Hematopoietic multipotent progenitor cell treated with erythropoietin and hydrocortisone succinate and interleukin-3 and kit ligand, for 6 days (in vitro differentiated cells): ENCODE measurements around the gene TTYH3.
A peak's percentile ranks its signal among the peaks of the same experiment; 100 is the strongest.
"Not testable (repeated sequence)": the region's sequence is repeated elsewhere in the genome, so short reads cannot be mapped to it uniquely, and the experiment has no call there.

Source experiments
- DNase-seq: peaks from one replicate; pipeline ENCODE4 v3.0.0-alpha.2; 2015

Gene TTYH3, protein sequence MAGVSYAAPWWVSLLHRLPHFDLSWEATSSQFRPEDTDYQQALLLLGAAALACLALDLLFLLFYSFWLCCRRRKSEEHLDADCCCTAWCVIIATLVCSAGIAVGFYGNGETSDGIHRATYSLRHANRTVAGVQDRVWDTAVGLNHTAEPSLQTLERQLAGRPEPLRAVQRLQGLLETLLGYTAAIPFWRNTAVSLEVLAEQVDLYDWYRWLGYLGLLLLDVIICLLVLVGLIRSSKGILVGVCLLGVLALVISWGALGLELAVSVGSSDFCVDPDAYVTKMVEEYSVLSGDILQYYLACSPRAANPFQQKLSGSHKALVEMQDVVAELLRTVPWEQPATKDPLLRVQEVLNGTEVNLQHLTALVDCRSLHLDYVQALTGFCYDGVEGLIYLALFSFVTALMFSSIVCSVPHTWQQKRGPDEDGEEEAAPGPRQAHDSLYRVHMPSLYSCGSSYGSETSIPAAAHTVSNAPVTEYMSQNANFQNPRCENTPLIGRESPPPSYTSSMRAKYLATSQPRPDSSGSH

DNA sequence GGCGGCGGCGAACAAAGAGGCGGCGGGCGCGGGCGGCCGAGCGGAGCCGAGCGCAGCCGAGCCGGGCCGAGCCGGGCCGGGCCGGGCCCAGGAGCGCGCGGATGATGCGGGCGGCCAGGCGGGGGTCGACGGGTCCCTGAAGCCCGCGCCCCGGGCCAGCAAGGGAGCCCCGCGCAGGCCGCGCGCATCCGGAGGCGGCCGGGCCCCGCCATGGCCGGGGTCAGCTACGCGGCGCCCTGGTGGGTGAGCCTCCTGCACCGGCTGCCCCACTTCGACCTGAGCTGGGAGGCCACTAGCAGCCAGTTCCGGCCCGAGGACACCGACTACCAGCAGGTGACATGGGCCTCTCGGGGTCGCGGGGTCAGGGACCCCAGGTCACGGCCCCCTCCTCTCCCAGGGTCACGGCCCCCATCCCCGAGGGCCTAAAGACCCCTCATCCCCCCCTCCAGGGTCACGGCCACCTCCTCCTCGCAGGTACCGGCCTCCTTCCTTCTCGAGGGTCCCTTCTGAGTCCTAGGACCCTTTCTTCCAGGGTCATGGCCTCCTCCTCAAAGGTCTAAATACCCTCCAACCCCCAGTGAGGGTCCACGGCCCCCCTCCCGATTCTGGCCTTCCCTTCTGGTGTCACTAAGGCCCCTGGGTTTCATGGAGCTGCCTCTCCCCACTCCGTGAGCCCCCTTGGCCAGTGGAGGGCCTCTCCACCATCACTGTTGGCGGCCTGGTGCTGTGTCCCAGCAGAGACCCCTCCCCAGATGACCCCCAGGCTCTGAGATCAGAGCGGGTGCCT, at the start of gene TTYH3:
TSS of gene TTYH3 (plus strand) at position 41 of the 787 bp plus-strand sequence. CDS start at position 211, 170 bp downstream.
- peak; percentile 29 for DNase-seq

GRCh38 chr7:2582006-2582735, 49.6 kb upstream of the TTYH3 start:
- DNase-seq: no peak

DNA sequence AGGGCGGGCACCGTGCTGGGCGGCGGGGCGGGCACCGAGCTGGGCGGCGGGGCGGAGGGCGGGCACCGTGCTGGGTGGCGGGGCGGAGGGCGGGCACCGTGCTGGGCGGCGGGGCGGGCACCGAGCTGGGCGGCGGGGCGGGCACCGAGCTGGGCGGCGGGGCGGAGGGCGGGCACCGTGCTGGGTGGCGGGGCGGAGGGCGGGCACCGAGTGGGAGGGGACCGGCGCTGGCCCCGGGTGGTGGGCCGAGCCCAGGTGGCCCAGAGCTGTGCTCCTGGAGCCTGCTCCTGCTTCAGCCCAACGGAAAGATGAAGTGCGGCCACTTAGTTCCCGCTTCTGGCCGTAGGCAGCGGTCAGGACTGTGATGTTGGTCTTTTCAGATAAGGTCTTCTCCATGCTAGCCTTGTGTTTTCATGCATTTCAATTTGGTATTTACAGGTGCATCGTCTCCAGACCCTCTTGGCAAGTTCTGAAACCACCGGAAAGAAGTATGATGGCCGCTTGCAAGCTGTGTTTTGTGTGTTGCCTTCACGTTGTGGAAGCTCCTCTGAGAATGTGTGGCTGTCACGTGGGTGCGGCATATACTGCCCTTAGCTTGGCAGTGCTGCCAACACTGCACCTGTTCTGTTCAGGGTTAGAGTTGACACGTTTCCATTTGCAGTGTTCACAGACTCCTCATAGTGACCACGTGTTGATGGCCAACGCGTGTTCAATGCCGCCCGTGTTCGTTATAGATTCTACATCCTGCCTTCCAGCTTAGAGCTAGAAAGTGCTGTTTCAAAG, 47.8 kb upstream of the TTYH3 start:
- no peak for DNase-seq

GRCh38 chr7:2585446-2585845, 46.3 kb upstream of the TTYH3 start:
- DNase-seq: no peak

DNA sequence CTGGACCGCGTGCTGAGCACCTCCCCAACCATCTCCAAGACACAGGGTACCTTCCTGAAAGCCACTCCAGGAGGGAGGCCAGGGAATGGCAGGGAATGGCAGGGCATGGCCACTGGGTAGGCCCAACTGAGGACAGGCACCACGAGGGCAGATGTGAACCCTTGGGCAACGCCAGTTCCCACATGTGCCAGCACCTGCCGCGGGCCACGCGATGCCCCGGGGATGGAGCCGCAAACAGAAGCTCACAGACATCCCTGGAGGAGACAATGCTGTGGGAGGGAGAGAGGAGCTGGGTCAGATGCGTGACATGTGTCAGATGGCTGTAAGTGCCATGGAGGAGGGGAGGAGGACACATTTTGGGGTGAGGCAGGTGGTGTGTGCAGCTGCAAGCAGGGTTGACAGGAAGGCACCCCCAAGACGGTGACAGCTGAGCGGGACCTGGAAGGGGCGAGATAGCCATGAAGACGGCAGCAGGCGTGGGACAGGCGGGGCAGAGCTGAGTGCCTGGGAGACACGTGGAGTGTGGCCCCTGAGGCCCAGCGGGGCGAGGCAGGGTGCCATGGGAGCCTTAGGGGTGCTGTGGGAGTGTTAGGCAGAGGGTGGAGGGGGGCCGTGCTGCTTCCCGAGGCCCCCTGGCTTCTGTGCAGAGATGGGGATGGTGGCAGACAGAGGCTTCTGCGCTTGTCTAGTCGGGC, 45.3 kb upstream of the TTYH3 start:
- no peak for DNase-seq

DNA sequence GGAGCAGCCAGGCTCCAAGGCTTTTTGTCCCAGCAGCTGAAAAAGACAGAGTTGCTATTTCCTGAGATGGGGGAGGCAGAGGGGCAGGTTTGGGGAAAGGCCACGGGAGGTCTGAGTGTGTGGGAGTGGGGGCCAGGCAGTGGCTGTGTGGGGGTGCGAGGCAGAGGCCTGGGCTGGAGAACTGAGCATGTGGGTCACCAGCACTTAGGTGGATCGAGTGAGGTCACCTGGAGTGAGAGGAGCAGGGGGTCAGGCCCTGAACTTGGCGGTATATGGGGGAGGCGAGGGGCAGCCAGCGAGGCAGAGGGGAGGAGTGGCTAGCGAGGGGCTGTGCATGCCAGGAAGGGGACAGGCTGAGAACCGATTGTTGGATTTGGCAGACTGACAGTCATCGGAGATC, 44.7 kb upstream of the TTYH3 start:
- DNase-seq: no peak

GRCh38 chr7:2587778-2588177, 44.0 kb upstream of the TTYH3 start:
- DNase-seq: no peak

GRCh38 chr7:2589341-2589740, 42.4 kb upstream of the TTYH3 start:
- no peak for DNase-seq

GRCh38 chr7:2589941-2590340, 41.8 kb upstream of the TTYH3 start:
- DNase-seq: not testable (repeated sequence)

DNA sequence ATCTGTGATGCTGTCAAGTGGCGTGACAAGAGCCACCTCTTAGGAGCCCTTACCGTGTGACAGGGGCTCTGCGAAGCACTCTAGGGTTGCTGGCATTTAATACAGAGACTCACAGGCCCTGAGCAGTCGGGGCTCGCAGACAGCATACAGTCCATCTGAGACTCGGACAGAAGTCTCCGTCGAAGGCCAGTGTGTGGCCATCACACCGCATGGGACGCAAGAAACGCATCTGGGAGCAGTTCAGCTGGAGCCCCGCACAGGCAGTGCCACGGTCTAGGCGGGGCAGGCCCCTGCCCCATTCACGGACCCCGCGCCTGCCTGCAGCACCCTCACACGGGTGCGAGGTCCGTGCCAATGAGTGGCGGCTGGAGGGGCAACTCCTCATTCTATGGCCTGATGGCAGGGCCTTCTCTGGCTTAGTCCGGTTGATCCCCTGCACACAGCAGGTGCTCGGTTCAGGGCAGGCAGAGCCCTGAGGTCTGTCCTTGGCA, 39.4 kb upstream of the TTYH3 start:
- no peak for DNase-seq

GRCh38 chr7:2593036-2593727, 38.6 kb upstream of the TTYH3 start:
- DNase-seq: no peak

DNA sequence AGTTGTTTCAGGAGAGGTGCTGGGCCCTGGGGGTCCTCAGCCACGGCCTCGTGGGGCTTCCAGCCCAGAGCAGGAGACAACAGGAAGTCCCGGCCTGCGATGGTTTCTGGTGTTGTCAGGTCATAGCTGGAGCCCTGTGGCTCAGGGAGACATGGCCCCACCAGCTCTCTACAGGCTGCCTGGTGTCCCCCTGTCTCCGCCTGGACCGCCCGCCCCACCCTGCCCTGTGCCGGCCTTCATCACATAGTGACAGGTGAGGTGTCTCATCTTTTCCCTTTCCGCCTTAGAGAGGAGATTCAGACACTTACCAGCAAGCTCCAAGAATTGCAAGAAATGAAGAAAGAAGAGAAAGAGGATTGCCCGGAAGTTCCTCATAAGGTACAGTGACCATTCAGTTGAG, 37.2 kb upstream of the TTYH3 start:
- DNase-seq: no peak

DNA sequence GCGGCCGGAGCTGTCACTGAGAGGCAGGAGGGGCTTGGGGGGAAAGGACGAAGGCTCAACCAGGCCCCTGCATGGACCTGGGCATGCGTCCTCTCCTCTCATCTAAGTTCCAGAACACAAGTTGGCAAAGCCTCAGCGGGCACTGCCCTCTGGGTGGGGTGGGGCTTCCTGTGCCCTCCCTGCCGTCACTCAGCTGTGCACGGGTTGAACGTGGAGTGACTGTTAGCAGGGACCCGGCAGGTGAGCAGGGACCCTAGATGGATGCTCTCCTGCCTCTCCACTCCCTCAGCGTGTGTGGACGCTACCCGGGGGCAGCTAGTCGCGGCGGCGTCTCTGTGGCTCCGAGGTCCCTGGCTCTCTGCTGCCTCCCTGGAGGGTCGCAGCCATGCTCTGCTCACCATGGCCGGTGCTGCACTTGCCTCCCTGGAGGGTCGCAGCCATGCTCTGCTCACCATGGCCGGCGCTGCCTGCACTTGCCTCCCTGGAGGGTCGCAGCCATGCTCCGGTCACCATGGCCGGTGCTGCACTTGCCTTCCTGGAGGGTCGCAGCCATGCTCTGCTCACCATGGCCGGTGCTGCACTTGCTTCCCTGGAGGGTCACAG, 36.4 kb upstream of the TTYH3 start:
- DNase-seq: no peak

GRCh38 chr7:2596464-2597272, 35.1 kb upstream of the TTYH3 start:
- no peak for DNase-seq

- no peak for DNase-seq
Observed at GRCh38 chr7:2597273-2597640, 34.5 kb upstream of the TTYH3 start.

DNA sequence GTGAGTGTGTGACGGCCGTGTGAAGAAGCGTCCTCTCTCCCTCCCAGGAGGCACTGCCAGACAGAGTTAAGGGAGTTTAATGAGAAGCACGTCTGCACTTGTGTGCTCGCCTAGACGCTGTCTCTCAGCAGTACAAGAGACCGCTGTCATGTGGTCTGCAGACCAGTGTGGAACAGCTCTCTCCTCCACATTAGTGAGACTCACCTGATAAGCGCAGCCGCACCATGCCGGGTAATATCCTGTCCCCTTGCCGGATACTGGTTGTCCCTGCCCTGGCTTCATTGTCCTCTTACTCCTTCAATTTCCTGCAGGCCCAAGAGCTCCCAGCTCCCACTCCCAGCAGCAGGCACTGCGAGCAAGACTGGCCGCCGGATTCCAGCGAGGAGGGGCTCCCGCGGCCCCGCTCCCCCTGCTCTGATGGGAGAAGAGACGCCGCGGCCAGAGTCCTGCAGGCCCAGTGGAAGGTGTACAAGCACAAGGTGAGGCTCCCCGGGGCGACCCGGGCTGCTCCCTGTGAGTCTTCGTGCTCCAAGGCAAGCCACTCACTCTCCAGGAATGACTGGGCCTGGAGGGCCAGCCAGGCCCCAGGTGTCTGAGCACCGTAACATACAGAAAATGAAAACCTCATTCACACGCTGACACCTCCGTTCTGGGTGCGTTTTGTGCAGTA, 33.5 kb upstream of the TTYH3 start:
- no peak for DNase-seq

DNA sequence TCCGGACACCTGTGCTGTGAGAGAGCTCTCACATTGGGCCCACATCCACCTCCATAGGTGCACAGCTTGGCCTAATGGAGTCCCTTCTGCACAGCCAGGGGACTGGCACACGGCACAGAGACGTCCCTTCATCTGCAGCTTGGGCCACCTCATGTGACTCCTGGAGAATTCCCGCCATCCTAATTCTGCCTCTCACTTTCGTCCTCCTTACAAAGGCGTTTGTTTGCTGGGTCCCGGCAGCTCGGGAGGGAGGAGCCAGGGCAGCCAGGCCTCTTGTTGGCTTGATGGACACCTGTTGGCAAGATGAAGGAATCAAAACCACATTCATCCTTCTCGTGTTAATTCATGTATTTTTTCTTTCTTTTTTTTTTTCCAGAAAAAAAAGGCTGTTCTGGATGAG, 30.7 kb upstream of the TTYH3 start:
- DNase-seq: no peak

- DNase-seq: no peak
Observed at GRCh38 chr7:2601907-2602306, 29.9 kb upstream of the TTYH3 start.

GRCh38 chr7:2602406-2603043, 29.3 kb upstream of the TTYH3 start:
- no peak for DNase-seq
